IMR-90 (cell line): ENCODE results near the gene DHRS12. TPM values are rescaled to one million over a fixed set of nuclear protein-coding genes. Genes with fewer than 3 reads are reported as not detected.

ENCODE experiments used
- ATAC-seq: fragments of 200-7000 bp; cut with Tn5 transposase; 2 replicates; pipeline ENCODE4 v1.9.1; 2020; ENCODE audit warnings: low read depth, mild to moderate bottlenecking, moderate library complexity
- BruUV-seq: library from RNA; stranded (reverse); fragments of 400-500 nt; replicated peaks from 2 replicates; lab custom pipeline; 2021; lab: Mats Ljungman, UMichigan
- CTCF ChIA-PET: fragments of 300-600 bp; formaldehyde crosslinking; extraction: SDS; loops from one replicate; lab custom pipeline; 2021; ENCODE audit warnings: antibody characterized with exemption; lab: Yijun Ruan, JAX
- POLR2A ChIA-PET: fragments of 300-600 bp; sonication (Branson Sonifier 250); formaldehyde crosslinking; loops from one replicate; lab custom pipeline; 2022; ENCODE audit warnings: antibody characterized with exemption; ENCODE audit not compliant: unreplicated experiment; lab: Charles Lee
- DNase-seq: peaks from one replicate; pipeline ENCODE4 v3.0.0; 2013
- H2AFZ ChIP-seq: replicated peaks from 2 replicates; pipeline ENCODE3; 2013; ENCODE audit warnings: low read length, mild to moderate bottlenecking; ENCODE audit not compliant: poor library complexity
- H2AK5ac ChIP-seq: 2 replicates; pipeline ENCODE4 v1.6.1; 2013; ENCODE audit warnings: low read depth, low read length, inconsistent platforms
- H2AK9ac ChIP-seq: replicated peaks from 2 replicates; pipeline ENCODE3; 2013; ENCODE audit warnings: mild to moderate bottlenecking, low read depth, low read length, moderate library complexity; ENCODE audit not compliant: poor library complexity
- H2BK120ac ChIP-seq: 2 replicates; pipeline ENCODE4 v1.6.1; 2013; ENCODE audit warnings: low read depth, low read length, inconsistent platforms
- H2BK15ac ChIP-seq: 3 replicates; pipeline ENCODE4 v1.6.1; 2013; ENCODE audit warnings: low read depth, low read length, inconsistent platforms
- H2BK20ac ChIP-seq: 2 replicates; pipeline ENCODE4 v1.6.1; 2013; ENCODE audit warnings: low read depth, mild to moderate bottlenecking, inconsistent platforms, low read length, moderate library complexity
- H2BK5ac ChIP-seq: 2 replicates; pipeline ENCODE4 v1.6.1; 2013; ENCODE audit warnings: mild to moderate bottlenecking, low read depth, low read length, inconsistent platforms; ENCODE audit not compliant: poor library complexity, severe bottlenecking
- H3K14ac ChIP-seq: replicated peaks from 2 replicates; pipeline ENCODE4 v1.6.1; 2013; ENCODE audit warnings: low read depth, low read length, inconsistent platforms
- H3K18ac ChIP-seq: 2 replicates; pipeline ENCODE4 v1.6.1; 2013; ENCODE audit warnings: low read depth, low read length, control low read depth
- H3K23ac ChIP-seq: 2 replicates; pipeline ENCODE4 v1.6.1; 2013; ENCODE audit warnings: low read depth, low read length, inconsistent platforms
- H3K27ac ChIP-seq: 2 replicates; pipeline ENCODE4 v1.5.1; 2013; ENCODE audit warnings: mild to moderate bottlenecking, control low read depth, low read length; ENCODE audit not compliant: insufficient read depth
- H3K27me3 ChIP-seq: 2 replicates; pipeline ENCODE4 v1.6.1; 2013; ENCODE audit warnings: low read length; ENCODE audit not compliant: control insufficient read depth, insufficient read depth
- H3K36me3 ChIP-seq: 2 replicates; pipeline ENCODE4 v1.6.1; 2013; ENCODE audit warnings: low read length, mixed read lengths; ENCODE audit not compliant: control insufficient read depth, insufficient read depth
- H3K4ac ChIP-seq: 2 replicates; pipeline ENCODE4 v1.6.1; 2013; ENCODE audit warnings: low read depth, low read length, inconsistent platforms
- H3K4me1 ChIP-seq: 2 replicates; pipeline ENCODE4 v1.6.1; 2013; ENCODE audit warnings: low read length, mixed read lengths; ENCODE audit not compliant: control insufficient read depth, insufficient read depth
- H3K4me2 ChIP-seq: 2 replicates; pipeline ENCODE4 v1.6.1; 2013; ENCODE audit warnings: low read depth, mild to moderate bottlenecking, control low read depth, low read length, moderate library complexity
- H3K4me3 ChIP-seq: 2 replicates; pipeline ENCODE4 v1.5.1; 2013; ENCODE audit warnings: low read depth, mild to moderate bottlenecking, control low read depth, low read length, moderate library complexity; ENCODE audit not compliant: insufficient read depth
- H3K56ac ChIP-seq: 2 replicates; pipeline ENCODE4 v1.6.1; 2013; ENCODE audit warnings: low read length, inconsistent platforms; ENCODE audit not compliant: insufficient read depth; ENCODE audit errors: extremely low read depth
- H3K79me1 ChIP-seq, 2 experiments: 2 replicates each; pipeline ENCODE4 v1.6.1; 2013; ENCODE audit warnings: low read length in 2 of 2, inconsistent platforms in 1 of 2, low read depth in 1 of 2
- H3K9ac ChIP-seq: 2 replicates; pipeline ENCODE4 v1.6.1; 2013; ENCODE audit warnings: low read depth, low read length, control low read depth
- H3K9me1 ChIP-seq: 2 replicates; pipeline ENCODE4 v1.6.1; 2013; ENCODE audit warnings: low read length, inconsistent platforms; ENCODE audit not compliant: insufficient read depth
- H3K9me3 ChIP-seq: 2 replicates; pipeline ENCODE4 v1.6.1; 2013; ENCODE audit warnings: low read length; ENCODE audit not compliant: control insufficient read depth, insufficient read depth
- H4K20me1 ChIP-seq: 2 replicates; pipeline ENCODE4 v1.6.1; 2013; ENCODE audit warnings: low read length, inconsistent platforms; ENCODE audit not compliant: insufficient read depth
- H4K5ac ChIP-seq: 2 replicates; pipeline ENCODE4 v1.6.1; 2013; ENCODE audit warnings: mild to moderate bottlenecking, low read depth, low read length, control low read depth
- H4K8ac ChIP-seq, 2 experiments: 2 replicates each; pipeline ENCODE4 v1.6.1; 2013; ENCODE audit warnings: low read depth in 2 of 2, low read length in 2 of 2, control low read depth in 1 of 2, inconsistent platforms in 1 of 2
- H4K91ac ChIP-seq: 2 replicates; pipeline ENCODE4 v1.6.1; 2013; ENCODE audit warnings: low read depth, low read length, inconsistent platforms; ENCODE audit not compliant: insufficient read depth
- BHLHE40 ChIP-seq: fragments of 150-350 bp; IDR thresholded peaks from 2 replicates; pipeline ENCODE4 v1.6.1; 2016; ENCODE audit warnings: mild to moderate bottlenecking, low read depth, low read length
- CEBPB ChIP-seq: IDR thresholded peaks from 2 replicates; pipeline ENCODE4 v1.6.1; 2012; ENCODE audit warnings: low read depth, low read length, improper control_type of control experiment
- CHD1 ChIP-seq: IDR thresholded peaks from 2 replicates; pipeline ENCODE4 v1.6.1; 2012; ENCODE audit warnings: low read depth, low read length, improper control_type of control experiment
- FOS ChIP-seq: fragments of 150-350 bp; IDR thresholded peaks from 2 replicates; pipeline ENCODE4 v1.6.1; 2016; ENCODE audit warnings: low read depth, low read length
- MAFK ChIP-seq: IDR thresholded peaks from 2 replicates; pipeline ENCODE4 v1.6.1; 2012; ENCODE audit warnings: low read depth, low read length, improper control_type of control experiment
- MAZ ChIP-seq: IDR thresholded peaks from 2 replicates; pipeline ENCODE4 v1.6.1; 2012; ENCODE audit warnings: low read depth, mild to moderate bottlenecking, low read length, improper control_type of control experiment, moderate library complexity, borderline replicate concordance
- MXI1 ChIP-seq: IDR thresholded peaks from 2 replicates; pipeline ENCODE4 v1.6.1; 2012; ENCODE audit warnings: low read depth, mild to moderate bottlenecking, low read length, moderate library complexity, borderline replicate concordance
- NFE2L2 ChIP-seq: fragments of 150-350 bp; IDR thresholded peaks from 2 replicates; pipeline ENCODE4 v1.6.1; 2016; ENCODE audit warnings: low read depth, mild to moderate bottlenecking, low read length
- POLR2A ChIP-seq: IDR thresholded peaks from 2 replicates; pipeline ENCODE4 v1.6.1; 2012; ENCODE audit warnings: mild to moderate bottlenecking, low read depth, low read length
- RAD21 ChIP-seq: IDR thresholded peaks from 2 replicates; pipeline ENCODE4 v1.6.1; 2012; ENCODE audit warnings: low read length, improper control_type of control experiment
- RCOR1 ChIP-seq: IDR thresholded peaks from 2 replicates; pipeline ENCODE4 v1.6.1; 2012; ENCODE audit warnings: mild to moderate bottlenecking, low read length, improper control_type of control experiment; ENCODE audit not compliant: insufficient replicate concordance
- RFX5 ChIP-seq: IDR thresholded peaks from 2 replicates; pipeline ENCODE4 v1.8.0; 2012; ENCODE audit warnings: low read depth, mild to moderate bottlenecking, low read length, moderate library complexity
- SMC3 ChIP-seq: fragments of 150-350 bp; IDR thresholded peaks from 2 replicates; pipeline ENCODE4 v1.6.1; 2016; ENCODE audit warnings: low read depth, mild to moderate bottlenecking, antibody characterized with exemption, low read length, moderate library complexity
- WGBS, 2 experiments: methylation state at CpG; one replicate each; pipeline versions ENCODE4 v1.1.5 to v1.1.7; 2013; ENCODE audit warnings: missing lambda C conversion rate in 2 of 2; ENCODE audit not compliant: insufficient read length in 1 of 2; ENCODE audit errors: extremely low coverage in 2 of 2; 5-methylcytosine and 5-hydroxymethylcytosine counted together
- dilution Hi-C: fragments of 300-500 bp; cut with HindIII; formaldehyde crosslinking; loops from one replicate; pipeline ENCODE4 v1.14.3; 2018; ENCODE audit warnings: low sequenced_read_pairs; ENCODE audit not compliant: unreplicated experiment
- in situ Hi-C: fragments of 300-500 bp; cut with MboI; formaldehyde crosslinking; loops from 3 replicates; pipeline ENCODE4 v1.14.3; 2019; ENCODE audit warnings: low sequenced_read_pairs, inconsistent platforms, mixed read lengths
- intact Hi-C: fragments of 100-400 bp; cut with micrococcal nuclease; formaldehyde crosslinking; loops from 2 replicates; pipeline ENCODE4 v1.10.0; 2022
- polyA plus RNA-seq, 3 experiments: library from polyadenylated mRNA; depleted of rRNA; stranded (reverse); fragments of >200 nt; gene quantifications; 2 replicates each; pipeline ENCODE4 v1.2.3, GENCODE V29; 2012; ENCODE audit warnings: low replicate concordance in 1 of 3
- total RNA-seq: library from RNA; depleted of rRNA; stranded (reverse); fragments of >200 nt; gene quantifications from 2 replicates; pipeline ENCODE4 v1.2.3, GENCODE V29; 2012
- TF ChIP-seq, protein P1 (sequence below): conservative IDR thresholded peaks from 2 replicates; pipeline ENCODE4 v1.5.1; 2012; ENCODE audit warnings: mild to moderate bottlenecking, low read depth, low read length, improper control_type of control experiment
- TF ChIP-seq, protein P2 (sequence below): fragments of 150-350 bp; IDR thresholded peaks from 2 replicates; pipeline ENCODE4 v1.6.1; 2016; ENCODE audit warnings: low read depth, mild to moderate bottlenecking, low read length, moderate library complexity, borderline replicate concordance
- TF ChIP-seq, protein P3 (sequence below): fragments of 150-350 bp; IDR thresholded peaks from 2 replicates; pipeline ENCODE4 v1.6.1; 2017; ENCODE audit warnings: mild to moderate bottlenecking, antibody characterized with exemption, low read length, low read depth

DHRS12 gene
- total and polyA plus RNA-seq, 2 of the 4 experiments (the other 2 are of a cell fraction), result 1.3 to 1.6 TPM

DNA sequence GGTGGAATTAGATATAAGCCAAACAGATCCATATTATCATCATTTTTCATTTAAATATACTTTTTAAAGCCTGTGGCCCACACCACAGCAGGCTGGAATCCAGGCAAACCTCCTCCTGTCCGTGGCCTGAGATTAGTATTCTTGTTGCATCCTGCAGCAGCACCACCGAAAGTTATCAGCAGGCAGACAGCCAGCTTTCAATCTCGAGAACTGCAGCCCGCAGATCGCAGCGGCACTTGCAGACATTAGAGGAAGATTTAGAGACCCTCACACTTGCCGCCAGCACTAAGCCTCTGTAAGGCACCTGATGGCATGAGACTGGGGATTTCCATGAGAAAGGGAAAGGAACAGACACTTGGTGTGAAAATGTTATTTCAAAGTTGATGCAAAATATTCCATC, 7.4 kb downstream of the DHRS12 start:
- in situ Hi-C loops, result loop anchor here (5.0 kb wide), 1 partner anchor 354 kb away; no protein-coding TSS in a partner anchor
- Histone ChIP-seq H3K4me1 (peaks cover 10% of the 10 kb centered on the region), H3K56ac (no peak overlapping the region), H3K9ac (no peak overlapping the region), H3K23ac (no peak overlapping the region), H3K4me2 (no peak overlapping the region), H3K18ac (no peak overlapping the region), H2AK9ac (no peak overlapping the region), H3K79me1 (0 out of 4 replicates have a peak, but pooled peaks cover 0 to 5% of the 10 kb centered on the region in 2 experiments), H3K9me1 (peaks cover 12% of the 10 kb centered on the region), H4K20me1 (no peaks in the 10 kb centered on the region), H4K8ac (no peak overlapping the region), H3K9me3 (no peaks in the 10 kb centered on the region), H2AFZ (no peak overlapping the region), H3K4me3 (no peak overlapping the region), H4K5ac (no peak overlapping the region), H2BK120ac (no peak overlapping the region), H3K4ac (no peak overlapping the region), H3K36me3 (no peaks in the 10 kb centered on the region), H2AK5ac (no peak overlapping the region), H3K27me3 (no peaks in the 10 kb centered on the region), H2BK5ac (no peak overlapping the region), H3K14ac (no peak overlapping the region), H2BK15ac (no peak overlapping the region), H3K27ac (no peak overlapping the region), H2BK20ac (no peak overlapping the region), H4K91ac (no peak overlapping the region)
- ATAC-seq, result no peak
- no peak for DNase-seq
- intact Hi-C loops, result loop anchor here (2.0 kb wide), 1 partner anchor 362 kb away; no protein-coding TSS in a partner anchor
- ChIA-PET CTCF (interaction anchor here (0.7 to 0.9 kb wide), 3 partner anchors 206 to 399 kb away, joined by 3 read pairs; no protein-coding TSS in a partner anchor), POLR2A (interaction anchor here (0.6 kb wide), 2 partner anchors 177 to 375 kb away, joined by 3 read pairs; no protein-coding TSS in a partner anchor)
- dilution Hi-C loops, result no loop called here
- no TSS peak for BruUV-seq
- 84% methylated on average over 6 of the region's 7 CpGs; no CpG with 5 or more reads in 1 of the 2 experiments for WGBS, 2 experiments
- TF ChIP-seq BHLHE40 (no peak), CEBPB (no peak), CHD1 (no peak), NFE2L2 (no peak), MXI1 (no peak), FOS (no peak), RAD21 (no peak), RCOR1 (no peak), MAZ (no peak), RFX5 (no peak), SMC3 (no peak), MAFK (no peak), POLR2A (no peak)
- TF ChIP-seq, protein P1, sequence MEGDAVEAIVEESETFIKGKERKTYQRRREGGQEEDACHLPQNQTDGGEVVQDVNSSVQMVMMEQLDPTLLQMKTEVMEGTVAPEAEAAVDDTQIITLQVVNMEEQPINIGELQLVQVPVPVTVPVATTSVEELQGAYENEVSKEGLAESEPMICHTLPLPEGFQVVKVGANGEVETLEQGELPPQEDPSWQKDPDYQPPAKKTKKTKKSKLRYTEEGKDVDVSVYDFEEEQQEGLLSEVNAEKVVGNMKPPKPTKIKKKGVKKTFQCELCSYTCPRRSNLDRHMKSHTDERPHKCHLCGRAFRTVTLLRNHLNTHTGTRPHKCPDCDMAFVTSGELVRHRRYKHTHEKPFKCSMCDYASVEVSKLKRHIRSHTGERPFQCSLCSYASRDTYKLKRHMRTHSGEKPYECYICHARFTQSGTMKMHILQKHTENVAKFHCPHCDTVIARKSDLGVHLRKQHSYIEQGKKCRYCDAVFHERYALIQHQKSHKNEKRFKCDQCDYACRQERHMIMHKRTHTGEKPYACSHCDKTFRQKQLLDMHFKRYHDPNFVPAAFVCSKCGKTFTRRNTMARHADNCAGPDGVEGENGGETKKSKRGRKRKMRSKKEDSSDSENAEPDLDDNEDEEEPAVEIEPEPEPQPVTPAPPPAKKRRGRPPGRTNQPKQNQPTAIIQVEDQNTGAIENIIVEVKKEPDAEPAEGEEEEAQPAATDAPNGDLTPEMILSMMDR, result no peak
- TF ChIP-seq, protein P2, sequence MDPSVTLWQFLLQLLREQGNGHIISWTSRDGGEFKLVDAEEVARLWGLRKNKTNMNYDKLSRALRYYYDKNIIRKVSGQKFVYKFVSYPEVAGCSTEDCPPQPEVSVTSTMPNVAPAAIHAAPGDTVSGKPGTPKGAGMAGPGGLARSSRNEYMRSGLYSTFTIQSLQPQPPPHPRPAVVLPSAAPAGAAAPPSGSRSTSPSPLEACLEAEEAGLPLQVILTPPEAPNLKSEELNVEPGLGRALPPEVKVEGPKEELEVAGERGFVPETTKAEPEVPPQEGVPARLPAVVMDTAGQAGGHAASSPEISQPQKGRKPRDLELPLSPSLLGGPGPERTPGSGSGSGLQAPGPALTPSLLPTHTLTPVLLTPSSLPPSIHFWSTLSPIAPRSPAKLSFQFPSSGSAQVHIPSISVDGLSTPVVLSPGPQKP, result no peak
- TF ChIP-seq, protein P3, sequence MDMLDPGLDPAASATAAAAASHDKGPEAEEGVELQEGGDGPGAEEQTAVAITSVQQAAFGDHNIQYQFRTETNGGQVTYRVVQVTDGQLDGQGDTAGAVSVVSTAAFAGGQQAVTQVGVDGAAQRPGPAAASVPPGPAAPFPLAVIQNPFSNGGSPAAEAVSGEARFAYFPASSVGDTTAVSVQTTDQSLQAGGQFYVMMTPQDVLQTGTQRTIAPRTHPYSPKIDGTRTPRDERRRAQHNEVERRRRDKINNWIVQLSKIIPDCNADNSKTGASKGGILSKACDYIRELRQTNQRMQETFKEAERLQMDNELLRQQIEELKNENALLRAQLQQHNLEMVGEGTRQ, result no peak
